T1000 (cell line): ENCODE measurements around the gene NDFIP2.

ENCODE experiments used
- DNase-seq: peaks from one replicate; lab custom pipeline; 2025; ENCODE audit warnings: mixed read lengths; lab: John Stamatoyannopoulos, UW

The NDFIP2 gene

GRCh38 chr13:79496188-79496587 lies 15.2 kb downstream of the NDFIP2 start:
- no peak for DNase-seq

DNA sequence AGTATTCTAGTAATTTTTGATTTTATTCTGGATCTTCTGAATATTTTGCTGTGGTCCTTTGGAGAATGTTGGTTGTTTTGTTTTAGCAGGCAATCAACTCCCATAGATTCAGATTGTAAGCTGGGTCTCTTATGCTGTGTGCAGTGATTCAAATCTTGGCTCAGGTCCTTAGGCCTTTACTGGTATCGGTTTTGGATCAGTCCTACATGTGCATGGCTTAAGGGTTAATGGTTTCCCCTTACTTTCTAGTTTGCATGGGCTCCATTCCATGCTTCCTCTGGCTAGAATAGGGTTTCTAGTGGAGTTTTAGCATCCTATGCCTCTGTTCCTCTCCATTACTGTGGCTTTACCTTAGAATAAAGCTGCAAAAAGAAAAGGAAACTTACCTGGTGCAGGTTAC lies 16.1 kb downstream of the NDFIP2 start:
- DNase-seq, result no peak

- no peak for DNase-seq
Measured at GRCh38 chr13:79497852-79498251, 16.9 kb downstream of the NDFIP2 start.

DNA sequence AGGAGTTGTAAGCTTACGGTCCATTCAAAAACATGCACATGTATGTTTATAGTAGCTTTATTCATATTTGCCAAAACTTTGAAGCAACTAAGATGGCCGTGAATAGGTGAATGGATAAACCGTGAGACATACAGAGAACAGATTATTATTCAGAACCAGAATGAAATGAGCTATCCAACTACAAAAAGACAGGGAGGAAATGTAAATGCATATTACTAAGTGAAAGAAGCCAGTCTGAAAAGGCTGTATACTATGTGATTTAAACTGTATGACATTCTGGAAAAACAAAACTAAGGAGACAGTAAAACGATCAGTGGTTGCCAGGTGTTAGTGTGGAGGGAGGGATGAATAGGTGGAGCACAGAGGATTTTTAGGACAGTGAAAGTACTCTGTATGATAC lies 19.9 kb downstream of the NDFIP2 start:
- DNase-seq, result no peak

DNA sequence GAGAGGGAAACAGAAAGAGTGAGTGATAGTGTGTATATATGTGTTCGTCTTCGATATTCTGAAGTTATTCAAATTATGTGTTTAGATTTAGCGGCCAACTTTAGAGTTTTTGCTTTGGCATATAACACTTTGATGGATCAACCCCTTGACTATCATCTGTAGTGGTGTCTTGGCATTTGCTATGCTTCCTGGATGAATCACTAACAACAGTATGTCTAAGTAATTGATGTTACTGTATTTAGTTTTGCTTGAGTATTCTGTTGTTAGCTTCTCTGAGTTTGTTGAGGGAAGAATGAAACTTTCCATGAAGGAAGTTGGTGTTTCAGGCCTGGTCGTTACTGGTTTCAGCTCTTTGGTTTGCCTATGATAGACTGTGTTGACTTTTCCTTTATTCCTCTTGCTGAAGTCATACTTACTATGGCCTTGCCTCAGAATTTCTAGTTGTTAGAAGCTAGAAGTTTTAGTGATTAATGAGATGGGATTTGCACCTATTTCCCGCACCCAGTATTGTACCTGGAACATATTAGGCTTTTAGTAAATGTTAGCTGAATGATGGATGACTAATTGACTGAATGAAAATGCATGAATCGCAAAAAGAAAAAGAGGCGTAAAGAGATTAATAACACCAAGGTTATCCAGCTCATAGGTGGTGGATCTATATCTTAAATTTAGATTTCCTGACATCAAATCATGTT lies 20.7 kb downstream of the NDFIP2 start:
- no peak for DNase-seq

- DNase-seq, result no peak
Measured at GRCh38 chr13:79502859-79503468, 22.0 kb downstream of the NDFIP2 start.

DNA sequence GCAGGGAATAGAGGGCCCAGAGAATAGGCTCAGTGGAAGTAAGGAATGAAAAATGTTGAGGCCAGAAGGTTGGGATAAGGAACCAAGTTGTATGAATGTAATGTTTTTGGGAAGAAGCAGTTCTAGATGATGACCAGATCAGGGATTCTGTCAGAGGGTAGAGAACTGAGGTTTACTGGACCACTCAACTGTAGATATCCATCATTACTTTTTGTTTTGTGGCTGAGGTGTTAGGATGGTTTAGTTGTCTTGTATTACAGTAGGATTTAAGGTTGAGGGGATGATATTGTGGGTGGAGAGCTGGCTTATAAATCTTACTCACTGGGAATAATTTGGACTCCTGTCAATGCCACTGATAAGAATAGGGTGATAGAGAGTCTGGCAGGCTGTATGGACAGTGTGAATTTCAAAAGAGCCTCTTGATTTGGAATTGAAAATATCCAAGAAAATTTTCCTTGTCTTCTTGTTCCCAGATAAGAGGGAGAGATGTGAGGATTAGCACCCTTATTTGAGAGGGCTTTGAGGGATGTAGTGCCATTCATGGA lies 22.6 kb downstream of the NDFIP2 start:
- DNase-seq, result no peak

DNA sequence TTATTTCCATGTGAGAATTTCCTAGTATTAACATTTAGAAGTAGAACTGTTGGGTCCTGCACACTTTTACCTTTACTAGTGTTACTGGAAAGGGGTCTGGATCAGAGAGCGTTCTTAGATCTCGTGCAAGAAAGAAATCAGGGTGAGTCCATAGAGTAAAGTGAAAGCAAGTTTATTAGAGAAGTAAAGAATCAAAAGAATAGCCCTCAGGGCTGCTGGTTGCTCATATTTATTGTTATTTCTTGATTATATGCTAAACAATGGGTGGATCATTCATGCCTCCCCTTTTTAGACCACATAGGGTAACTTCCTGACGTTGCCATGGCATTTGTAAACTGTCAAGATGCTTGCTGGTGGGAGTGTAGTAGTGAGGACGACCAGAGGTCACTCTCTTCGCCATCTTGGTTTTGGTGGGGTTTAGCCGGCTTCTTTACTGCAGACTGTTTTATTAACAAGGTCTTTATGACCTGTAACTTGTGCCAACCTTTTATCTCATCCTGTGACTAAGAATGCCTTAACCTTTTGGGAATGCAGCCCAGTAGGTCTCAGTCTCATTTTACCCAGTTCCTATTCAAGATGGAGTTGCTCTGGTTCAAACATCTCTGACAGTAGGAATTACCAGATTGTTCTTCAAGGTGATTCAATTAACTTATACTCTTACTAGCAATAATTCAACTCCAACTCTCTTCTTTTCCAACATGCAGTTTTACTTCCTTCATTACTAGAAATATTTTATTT lies 27.4 kb downstream of the NDFIP2 start:
- DNase-seq, result no peak

DNA sequence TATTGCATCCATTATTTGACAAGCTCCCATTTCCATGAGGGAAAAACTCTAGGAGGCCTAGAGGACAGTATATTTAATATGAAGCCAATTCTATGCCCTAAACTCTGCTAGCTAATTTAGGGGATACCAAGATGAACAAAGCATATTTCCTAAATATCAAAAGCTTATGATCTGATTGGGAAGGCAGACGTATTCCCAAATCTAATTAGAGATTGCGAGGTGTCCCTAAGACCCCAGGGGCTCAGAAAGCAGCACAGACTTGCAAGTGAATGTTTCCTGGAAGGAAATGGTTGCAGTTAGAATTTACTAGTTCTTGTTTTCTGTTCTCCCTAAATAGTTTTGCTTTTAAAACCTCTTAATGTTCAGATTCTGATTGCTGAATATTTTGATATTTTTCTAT lies 30.7 kb downstream of the NDFIP2 start:
- no peak for DNase-seq

GRCh38 chr13:79512950-79513349 lies 32.0 kb downstream of the NDFIP2 start:
- DNase-seq, result no peak

DNA sequence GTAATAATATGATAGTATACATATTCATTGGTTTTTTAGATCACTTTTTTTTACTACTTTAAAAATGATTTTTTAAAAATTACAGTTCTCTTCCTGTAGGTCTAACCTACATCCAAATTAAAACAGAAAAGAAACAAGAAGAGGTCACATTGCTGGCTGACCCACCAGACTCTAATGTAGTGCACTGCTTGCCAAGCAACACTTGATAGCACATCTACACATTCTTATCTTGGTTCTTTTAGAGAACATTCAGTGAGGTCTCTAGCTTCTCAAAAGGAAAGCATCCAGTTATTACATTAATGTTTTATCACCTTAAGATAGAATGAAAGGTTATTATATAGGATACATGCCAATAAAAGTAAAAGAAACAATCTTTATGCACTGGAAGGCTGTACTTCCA lies 35.6 kb downstream of the NDFIP2 start:
- no peak for DNase-seq

DNA sequence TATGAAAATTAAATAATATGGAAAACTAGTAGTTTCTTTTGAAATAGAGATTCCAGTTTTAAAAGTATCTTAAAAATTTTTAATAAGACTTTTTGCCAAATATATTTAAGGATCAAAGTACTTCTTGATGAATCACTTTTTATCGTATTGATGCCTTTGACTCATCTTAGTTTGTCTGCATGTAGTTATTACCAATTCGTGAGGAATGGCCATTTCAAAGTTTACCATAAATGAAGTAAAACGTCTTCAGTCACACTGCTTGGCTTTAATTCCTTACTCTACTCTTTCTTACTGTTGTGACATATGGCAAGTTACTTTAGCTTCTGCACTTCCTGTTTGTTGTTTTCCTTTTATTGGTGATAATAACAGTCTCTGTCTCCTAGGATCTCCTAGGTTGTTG lies 38.3 kb downstream of the NDFIP2 start:
- DNase-seq, result no peak

DNA sequence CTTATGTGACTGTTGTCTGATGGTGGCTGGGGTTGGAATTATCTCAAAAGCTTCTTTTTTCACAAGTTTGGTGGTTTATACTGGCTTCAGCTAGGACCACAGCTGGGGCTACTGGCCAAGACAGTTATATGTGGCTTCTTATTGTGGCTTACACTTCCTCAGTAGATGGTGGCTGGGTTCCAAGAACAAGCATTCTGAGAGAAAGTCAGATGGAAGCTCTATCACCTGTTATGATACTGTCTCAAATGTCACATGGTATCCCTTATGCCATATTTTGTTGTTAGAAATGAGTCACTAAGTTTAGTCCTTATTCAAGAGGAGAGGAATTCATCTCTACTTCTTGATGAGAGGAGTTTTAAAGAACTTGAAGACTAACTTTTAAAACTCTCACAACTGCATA lies 41.6 kb downstream of the NDFIP2 start:
- DNase-seq, result no peak

DNA sequence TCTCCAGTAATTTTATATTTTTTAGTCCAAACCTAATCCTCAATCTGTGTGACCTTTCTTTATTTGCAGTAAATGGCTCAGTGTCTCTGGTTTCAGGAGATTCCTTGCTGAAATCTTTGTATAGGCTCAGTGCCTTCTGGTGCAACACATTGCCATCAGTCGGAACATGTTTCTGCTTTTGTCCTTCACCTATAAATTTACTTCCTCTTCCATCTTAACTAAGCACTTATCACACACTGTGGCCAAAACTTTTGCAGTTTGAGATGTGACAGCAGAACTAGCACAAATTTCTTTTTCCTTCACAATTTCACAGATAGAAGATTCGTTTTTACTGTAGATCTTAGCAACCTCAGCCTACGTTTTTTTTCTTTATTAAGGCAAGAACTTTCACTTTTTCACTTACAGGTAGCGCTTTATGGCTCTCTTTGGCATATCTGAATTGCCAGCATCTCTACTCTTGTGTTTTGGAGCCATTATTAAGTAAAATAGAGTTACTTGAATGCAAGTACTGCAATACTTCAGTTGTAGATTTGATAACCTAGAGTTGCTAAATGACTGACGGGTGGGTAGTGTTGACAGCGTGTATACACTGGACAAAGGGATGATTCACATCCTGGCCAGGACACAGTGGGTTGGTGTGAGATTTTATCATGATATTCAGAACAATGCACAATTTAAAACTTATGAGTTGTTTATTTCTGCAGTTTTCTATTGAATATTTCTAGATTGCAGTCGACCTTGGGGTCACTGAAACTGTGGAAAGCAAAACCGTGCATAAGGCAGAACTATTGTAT lies 44.3 kb downstream of the NDFIP2 start:
- no peak for DNase-seq

DNA sequence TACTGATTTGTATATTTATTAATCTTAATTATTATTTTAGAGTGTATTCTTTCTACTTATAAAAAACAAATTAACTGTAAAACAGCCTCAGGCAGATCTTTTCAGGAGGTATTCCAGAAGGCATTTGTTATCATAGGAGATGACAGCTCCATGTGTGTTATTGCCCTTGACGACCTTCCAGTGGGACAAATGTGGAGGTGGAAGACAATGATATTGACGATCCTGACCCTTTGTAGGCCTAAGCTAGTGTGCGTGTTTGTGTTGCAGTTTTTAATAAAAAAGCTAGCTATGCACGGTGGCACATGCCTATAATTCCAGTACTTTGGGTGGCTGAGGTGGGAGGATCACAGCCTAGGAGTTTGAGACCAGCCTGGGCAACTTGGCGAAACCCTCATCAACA lies 46.7 kb downstream of the NDFIP2 start:
- DNase-seq, result no peak

DNA sequence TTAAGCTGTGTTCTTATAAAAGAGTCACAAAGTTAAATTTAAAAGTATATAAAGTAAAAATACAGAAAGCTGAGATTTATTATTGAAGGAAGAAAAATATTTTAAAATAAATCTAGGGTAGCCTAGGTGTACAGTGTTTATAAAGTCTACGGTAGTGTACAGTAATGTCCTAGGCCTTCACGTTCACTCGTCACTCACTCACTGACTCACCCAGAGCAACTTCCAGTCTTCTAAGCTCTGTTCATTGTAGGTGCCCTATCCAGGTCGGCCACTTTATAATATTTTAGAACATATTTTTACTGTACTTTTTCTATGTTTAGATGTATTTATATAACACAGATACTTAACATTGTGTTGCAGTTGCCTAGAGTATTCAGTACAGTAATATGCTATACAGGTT lies 47.4 kb downstream of the NDFIP2 start:
- no peak for DNase-seq

GRCh38 chr13:79528759-79529191 lies 47.8 kb downstream of the NDFIP2 start:
- no peak for DNase-seq

- no peak for DNase-seq
Measured at GRCh38 chr13:79529817-79530216, 48.9 kb downstream of the NDFIP2 start.

- DNase-seq, result no peak
Measured at GRCh38 chr13:79530270-79530669, 49.3 kb downstream of the NDFIP2 start.

DNA sequence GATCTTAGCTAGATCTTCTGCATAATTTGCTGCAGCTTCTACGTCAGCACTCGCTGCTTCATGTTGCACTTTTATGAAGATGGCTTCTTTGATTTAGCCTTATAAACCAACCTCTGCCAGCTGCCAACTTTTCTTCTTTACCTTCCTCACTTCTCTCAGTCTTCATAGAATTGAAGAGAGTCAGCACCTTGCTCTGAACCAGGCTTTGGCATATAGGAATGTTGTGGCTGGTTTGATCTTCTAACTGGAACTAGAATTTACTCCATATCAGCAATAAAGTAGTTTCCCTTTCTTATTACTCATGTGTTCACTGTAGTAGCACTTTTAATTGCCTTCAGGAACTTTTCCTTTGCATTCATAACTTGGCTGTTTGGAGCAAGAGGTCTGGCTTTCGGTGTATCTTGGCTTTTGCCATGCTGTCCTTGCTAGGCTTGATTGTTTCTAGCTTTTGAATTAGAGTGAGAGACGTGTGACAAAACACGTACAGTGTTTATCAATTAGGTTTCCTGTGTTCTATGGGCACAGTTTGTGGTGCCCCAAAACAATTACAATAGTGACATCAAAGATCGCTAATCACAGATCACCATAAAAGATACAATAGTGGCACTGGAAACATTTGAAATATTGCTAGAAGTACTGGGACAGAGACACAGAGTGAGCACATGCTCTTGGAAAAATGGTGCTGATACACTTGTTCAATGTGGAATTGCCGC lies 50.7 kb downstream of the NDFIP2 start:
- no peak for DNase-seq

GRCh38 chr13:79532576-79532975 lies 51.6 kb downstream of the NDFIP2 start:
- DNase-seq, result no peak
